GM19397 (cell line): ENCODE results near the gene RAPGEF4.
"Not testable (repeated sequence)": the region's sequence is repeated elsewhere in the genome, so short reads cannot be mapped to it uniquely, and the experiment has no call there.

ENCODE experiments used
- ATAC-seq: cut with Tn5 transposase; IDR thresholded peaks from one replicate; pipeline ENCODE4 v1.9.1; 2021; ENCODE audit warnings: mild to moderate bottlenecking, moderate library complexity; ENCODE audit not compliant: unreplicated experiment

Gene RAPGEF4

GRCh38 chr2:173027181-173028128, 291.8 kb downstream of the RAPGEF4 start:
- ATAC-seq = peak; percentile 60

DNA sequence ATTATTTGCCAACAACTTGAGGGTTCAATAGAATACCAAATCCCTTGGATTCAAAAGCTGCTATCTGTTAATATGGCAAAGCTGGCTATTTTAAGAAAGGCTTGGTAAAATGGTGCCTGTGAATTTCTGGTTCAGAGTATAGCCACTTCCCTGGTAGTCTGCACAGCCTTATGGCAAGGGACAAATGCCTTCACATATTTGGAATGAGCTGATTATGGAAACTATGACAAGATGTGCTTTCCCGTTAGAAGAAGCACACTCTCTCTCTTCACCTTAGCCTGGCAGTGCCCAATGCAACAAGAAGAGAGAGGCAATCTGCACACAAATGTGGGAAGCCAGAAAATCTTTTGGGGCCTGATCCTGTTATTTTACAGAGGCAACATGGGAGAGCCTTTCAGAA, 292.5 kb downstream of the RAPGEF4 start:
- ATAC-seq = no peak

- ATAC-seq = no peak
Observed at GRCh38 chr2:173028671-173029070, 293.0 kb downstream of the RAPGEF4 start.

- ATAC-seq = no peak
Observed at GRCh38 chr2:173030561-173031490, 295.2 kb downstream of the RAPGEF4 start.

DNA sequence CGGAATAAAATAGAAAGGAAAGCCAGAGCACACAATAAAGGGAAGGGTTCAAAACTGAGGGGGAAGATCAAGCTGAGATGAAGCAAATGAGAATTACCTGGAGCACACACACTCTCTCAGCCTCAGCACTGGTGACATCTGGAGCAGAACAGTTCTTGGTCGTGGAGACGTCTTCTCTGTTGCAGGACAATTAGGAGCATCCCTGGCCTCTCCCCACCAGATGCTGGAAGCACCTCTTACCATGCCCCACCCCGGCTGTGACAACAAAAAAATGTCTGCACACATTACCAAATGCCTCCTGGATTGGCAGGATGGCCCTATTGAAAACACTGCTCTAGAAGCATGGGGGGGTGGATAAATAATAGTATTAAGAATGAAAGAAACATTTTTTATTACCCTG, 296.4 kb downstream of the RAPGEF4 start:
- no peak for ATAC-seq

DNA sequence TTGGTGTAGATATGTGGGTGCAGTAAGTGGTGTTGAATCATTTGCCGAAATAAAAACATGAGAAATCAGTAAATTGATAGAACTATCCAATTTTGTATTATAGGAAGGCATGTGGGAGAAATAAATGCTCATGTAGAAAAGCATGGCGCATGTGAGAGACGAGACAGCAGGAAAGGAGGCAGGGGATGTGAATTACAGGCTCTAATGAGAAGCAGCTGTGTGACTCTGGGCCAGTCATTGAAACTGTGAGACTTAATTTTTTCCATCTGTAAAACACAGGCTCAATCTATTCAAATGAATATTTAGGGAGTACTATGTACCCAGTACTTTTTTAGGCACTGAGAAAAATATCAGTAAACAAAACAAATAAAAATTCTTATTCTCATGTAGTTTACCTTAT, 297.4 kb downstream of the RAPGEF4 start:
- no peak for ATAC-seq

- ATAC-seq = no peak
Observed at GRCh38 chr2:173034143-173034542, 298.5 kb downstream of the RAPGEF4 start.

- ATAC-seq = no peak
Observed at GRCh38 chr2:173037245-173038120, 301.8 kb downstream of the RAPGEF4 start.

DNA sequence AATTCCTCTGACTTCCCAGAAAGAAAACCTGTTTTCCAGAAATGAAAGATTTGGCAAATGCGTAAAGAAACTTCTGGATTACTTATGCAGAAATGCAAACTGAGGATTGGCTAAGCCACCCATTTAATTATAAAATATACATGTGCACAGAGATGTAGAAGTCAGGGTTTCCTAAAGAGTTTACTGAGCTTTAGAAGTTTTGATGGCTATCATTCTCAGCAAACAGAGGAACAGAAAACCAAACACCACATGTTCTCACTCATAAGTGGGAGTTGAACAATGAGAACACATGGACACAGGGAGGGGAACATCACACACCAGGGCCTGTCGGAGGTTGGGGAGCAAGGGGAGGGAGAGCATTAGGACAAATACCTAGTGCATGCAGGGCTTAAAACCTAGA, 302.6 kb downstream of the RAPGEF4 start:
- ATAC-seq = not testable (repeated sequence)

DNA sequence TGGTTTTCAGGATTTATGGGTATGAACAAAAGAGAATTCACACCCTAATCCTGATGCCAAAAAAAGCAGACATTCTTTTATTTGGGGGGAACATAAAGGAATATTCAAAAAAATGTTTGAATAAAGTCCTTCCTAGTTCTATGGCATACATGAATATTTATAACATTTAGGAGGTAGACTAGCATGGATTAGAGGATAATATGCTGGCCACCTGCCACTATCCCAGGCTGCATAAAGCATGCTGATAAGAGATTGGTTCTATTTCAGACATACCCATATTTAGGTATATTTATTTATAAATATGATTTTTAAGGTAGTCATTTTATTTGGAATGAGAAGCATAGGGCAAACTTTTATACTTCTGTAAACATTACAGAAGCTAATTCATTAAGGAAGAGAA, 305.1 kb downstream of the RAPGEF4 start:
- ATAC-seq = no peak

DNA sequence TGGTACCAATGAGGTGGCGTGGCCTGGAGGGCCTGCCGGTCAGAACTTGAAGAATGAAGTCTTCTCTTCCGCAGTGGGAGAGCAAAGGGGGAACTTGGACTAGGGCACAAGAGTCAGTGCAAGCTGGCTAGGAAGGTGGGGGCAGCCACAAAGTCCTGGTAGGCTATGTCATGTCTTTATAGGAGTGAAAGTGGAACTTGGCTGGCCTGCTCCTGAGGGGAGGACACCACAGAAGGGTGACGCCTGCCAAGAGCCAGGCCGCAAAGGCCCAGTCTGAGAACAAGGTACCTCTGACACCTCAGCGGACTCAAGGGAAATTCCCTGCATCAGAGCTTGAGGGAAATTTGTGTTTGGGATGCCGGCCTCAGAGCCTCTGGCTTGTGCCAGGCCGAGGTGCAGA, 307.8 kb downstream of the RAPGEF4 start:
- no peak for ATAC-seq

- no peak for ATAC-seq
Observed at GRCh38 chr2:173043897-173044519, 308.4 kb downstream of the RAPGEF4 start.

GRCh38 chr2:173044686-173045085, 309.0 kb downstream of the RAPGEF4 start:
- no peak for ATAC-seq

DNA sequence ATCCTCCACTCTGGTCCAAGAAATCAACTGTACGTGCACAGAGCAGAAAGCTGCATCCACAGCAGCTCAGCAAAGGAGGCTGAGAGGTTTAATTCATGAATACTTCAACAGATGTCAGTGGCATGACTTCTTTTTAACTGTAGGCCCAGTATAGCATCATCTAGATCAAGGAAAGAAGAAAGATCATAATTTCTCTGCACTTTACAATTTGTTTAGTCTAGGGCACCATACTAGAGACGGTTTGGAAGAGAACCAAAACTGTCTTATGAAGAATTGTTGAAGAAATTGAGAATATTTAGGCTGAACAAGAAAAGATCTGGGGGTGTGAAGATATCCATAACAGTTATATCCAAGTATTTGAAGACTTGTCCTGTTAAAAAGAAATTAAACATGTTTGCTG, 309.5 kb downstream of the RAPGEF4 start:
- no peak for ATAC-seq

GRCh38 chr2:173048522-173048896, 312.9 kb downstream of the RAPGEF4 start:
- no peak for ATAC-seq

DNA sequence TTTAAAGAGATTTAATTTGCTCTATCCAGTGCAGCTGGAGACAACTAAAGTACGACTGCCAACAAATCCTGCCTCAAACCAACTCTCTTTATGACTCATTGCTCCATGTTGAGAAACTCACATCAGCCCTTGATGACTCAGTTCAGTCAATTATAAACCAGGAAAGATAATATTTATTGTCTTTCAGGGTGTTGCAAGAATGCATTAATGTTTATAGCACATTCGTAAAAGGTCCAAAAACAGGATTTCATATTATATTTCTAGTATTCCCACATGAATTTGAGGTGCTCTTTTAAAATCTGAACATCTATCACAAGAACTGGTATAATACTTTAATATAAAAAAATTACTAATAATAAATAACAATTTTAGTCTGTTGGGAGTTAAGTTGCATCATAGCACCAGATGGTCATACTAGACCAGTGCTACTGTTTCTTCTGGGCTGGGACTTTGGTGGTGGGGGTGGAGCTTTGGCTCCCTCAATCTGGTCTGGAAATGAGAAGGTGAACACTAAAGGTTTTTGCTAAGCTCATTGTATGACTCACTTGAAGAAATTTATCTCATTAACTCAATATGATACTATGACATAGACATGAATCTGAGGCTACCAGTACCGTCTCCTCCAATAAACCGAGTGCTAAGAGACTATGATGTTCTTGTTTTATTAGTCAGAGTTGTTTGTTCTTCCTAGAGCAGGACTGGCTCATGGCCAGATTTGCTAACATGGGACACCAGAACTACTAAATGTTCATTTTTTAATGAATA, 313.4 kb downstream of the RAPGEF4 start:
- ATAC-seq = peak; percentile 88

DNA sequence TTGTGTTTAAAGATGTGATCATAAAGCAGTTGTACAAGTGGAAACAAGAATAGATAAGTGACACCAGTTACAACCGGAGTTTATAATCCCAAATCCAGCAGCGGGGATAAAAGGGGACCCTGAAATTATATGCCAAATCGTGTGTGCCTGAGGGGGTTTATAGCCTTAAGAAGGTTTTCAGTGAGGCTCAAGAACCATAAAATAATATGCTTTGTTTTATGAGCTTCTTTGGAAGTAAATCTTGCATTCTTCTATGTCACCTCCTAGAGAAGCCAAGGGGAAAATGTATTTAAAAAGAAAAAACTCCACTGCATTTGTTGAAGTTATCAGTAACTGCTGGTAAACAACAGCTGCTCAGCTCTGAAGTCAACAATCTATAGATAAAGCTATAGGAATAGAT, 314.2 kb downstream of the RAPGEF4 start:
- ATAC-seq = no peak

GRCh38 chr2:173050684-173051083, 315.0 kb downstream of the RAPGEF4 start:
- no peak for ATAC-seq

DNA sequence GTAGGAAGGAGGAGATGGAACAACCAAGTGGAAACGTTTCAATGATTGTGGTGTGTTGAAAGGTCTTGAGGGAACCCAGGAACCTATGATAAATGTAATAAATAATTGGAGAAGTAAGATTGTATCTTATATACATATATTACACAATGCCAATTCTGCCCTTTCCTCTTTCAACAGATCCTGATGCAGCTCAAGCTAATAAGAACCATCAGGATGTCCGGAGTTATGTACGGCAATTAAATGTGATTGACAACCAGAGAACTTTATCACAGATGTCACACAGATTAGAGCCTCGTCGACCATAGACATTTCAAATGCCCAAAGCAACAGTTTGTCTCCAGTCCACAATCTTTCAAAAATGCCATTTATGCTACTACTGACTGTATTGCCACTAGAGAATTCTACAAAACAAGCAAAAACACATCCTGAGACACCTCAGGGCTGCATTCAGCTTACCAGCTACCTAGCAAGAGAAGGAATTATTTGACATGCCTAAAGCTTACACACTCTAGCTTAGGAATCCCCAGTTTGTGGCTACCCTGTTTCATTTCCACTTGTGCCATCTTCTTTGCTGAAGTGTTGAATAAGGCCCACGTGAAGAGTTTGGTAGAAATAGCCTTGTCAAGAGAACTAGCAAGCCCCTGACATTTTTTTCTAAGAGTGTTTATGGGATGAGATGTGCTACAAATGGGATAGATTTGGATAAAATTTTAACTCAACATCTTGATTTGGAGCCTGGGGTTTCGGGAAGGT, 316.0 kb downstream of the RAPGEF4 start:
- ATAC-seq = no peak
